AG04449 (cell line): ENCODE measurements around the gene WASL.

Experiments used
- CTCF ChIA-PET: fragments of 350-600 bp; formaldehyde crosslinking; extraction: SDS; loops from one replicate; lab custom pipeline; 2021; ENCODE audit warnings: antibody characterized with exemption; lab: Yijun Ruan, JAX
- POLR2A ChIA-PET: fragments of 400-600, 350-600 bp; formaldehyde crosslinking; extraction: SDS; loops from one replicate; lab custom pipeline; 2020; ENCODE audit warnings: antibody characterized with exemption, inconsistent platforms; lab: Yijun Ruan, JAX
- DNase-seq: peaks from one replicate; pipeline ENCODE4 v3.0.0-alpha.2; 2010; ENCODE audit warnings: low read depth, low spot score
- H3K4me3 ChIP-seq: 2 replicates; pipeline ENCODE4 v1.5.1; 2011; ENCODE audit warnings: low read depth, mild to moderate bottlenecking, control low read depth, low read length
- CTCF ChIP-seq: IDR thresholded peaks from one replicate; pipeline ENCODE4 v1.5.1; 2011; ENCODE audit warnings: mild to moderate bottlenecking, moderate library complexity, low read length, control low read depth, inconsistent platforms; ENCODE audit not compliant: insufficient read depth; ENCODE audit errors: missing control alignments

Gene WASL

DNA sequence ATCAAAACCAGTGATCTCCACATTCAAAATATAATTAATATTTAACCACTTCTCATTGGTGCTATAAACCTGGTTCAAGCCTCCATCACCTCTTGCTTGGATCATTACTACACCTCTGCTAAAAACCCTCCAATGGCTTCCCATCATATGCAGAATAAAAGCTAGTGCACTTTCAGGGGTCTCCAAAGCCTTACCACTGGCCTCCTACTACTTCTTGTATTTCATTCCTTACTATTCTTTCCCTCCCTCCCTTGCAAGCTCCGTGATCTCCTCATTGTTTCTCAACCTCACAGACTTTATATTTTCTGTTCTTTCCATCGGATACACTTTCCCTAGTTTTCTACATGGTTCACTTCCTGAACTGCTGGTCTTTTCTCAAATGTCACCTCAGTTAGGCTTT is 61.6 kb downstream of the WASL start:
- H3K4me3 ChIP-seq, result no peak overlapping the region
- POLR2A ChIA-PET, result no interaction called here
- CTCF ChIA-PET, result interaction anchor here (1.3 to 1.5 kb wide), 3 partner anchors 12 to 178 kb away, joined by 3 to 8 read pairs (median 3); no protein-coding TSS in a partner anchor
- TF ChIP-seq CTCF, result no peak
- DNase-seq, result no peak

DNA sequence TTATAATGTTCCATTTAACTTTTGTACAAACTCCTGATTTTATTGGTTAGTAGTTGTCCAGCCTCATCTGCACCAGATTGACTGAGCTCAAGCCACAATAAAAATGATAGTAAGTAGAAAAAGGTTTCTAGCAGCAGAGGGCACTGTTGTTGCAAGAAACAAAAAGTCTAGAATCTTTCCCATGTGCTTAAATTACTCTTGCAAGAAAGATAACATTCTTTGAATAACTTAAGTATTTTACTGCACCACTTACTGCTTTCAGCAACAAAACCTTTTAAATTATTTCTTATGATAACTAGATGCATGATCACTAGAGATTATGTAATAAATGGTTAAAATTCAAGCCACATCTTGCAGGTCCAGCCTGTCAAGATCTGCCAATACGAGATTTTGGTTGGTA is 66.1 kb downstream of the WASL start:
- H3K4me3 ChIP-seq, result no peak overlapping the region
- ChIA-PET CTCF (interaction anchor here (0.7 to 5.9 kb wide), 21 partner anchors 9 to 193 kb away, joined by 3 to 58 read pairs (median 5); partner anchors contain the start of gene WASL), POLR2A (no interaction called here)
- peak; percentile 25 for TF ChIP-seq CTCF
- DNase-seq, result peak; percentile 34

DNA sequence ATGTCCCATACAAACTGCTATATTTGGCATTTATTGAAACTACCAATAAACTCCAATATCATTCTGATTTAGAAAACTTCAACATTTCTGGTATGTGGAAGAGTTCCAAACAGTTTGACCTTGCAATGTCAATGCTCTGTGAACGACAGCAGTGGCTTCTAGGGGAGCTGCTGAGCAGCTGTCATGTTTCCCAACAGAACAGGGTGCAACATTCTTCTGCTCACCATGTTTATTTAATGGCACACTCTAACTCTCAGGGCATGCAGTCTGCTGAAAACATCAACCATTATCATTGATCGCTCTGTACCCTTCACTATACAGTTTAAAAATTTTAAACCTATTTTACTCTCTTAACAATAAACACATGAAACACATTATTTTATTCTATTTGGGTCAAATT is 67.2 kb downstream of the WASL start:
- POLR2A ChIA-PET, result no interaction called here
- no peak overlapping the region for H3K4me3 ChIP-seq
- CTCF ChIA-PET, result interaction anchor here (1.0 to 5.9 kb wide), 15 partner anchors 10 to 194 kb away, joined by 3 to 58 read pairs (median 5); partner anchors contain the start of gene WASL
- no peak for DNase-seq
- no peak for TF ChIP-seq CTCF

- ChIA-PET POLR2A (no interaction called here), CTCF (interaction anchor here (1.0 to 5.9 kb wide), 6 partner anchors 11 to 191 kb away, joined by 3 to 58 read pairs (median 14); partner anchors contain the start of gene WASL)
- no peak for TF ChIP-seq CTCF
- no peak overlapping the region for H3K4me3 ChIP-seq
- no peak for DNase-seq
These were observed 68.2 kb downstream of the WASL start for GRCh38 chr7:123680580-123680979.

GRCh38 chr7:123679614-123680013 is 69.2 kb downstream of the WASL start:
- DNase-seq, result no peak
- no peak for TF ChIP-seq CTCF
- ChIA-PET POLR2A (no interaction called here), CTCF (interaction anchor here (0.7 to 5.9 kb wide), 5 partner anchors 9 to 1319 kb away, joined by 3 to 58 read pairs (median 4); no protein-coding TSS in a partner anchor)
- H3K4me3 ChIP-seq, result no peak overlapping the region

DNA sequence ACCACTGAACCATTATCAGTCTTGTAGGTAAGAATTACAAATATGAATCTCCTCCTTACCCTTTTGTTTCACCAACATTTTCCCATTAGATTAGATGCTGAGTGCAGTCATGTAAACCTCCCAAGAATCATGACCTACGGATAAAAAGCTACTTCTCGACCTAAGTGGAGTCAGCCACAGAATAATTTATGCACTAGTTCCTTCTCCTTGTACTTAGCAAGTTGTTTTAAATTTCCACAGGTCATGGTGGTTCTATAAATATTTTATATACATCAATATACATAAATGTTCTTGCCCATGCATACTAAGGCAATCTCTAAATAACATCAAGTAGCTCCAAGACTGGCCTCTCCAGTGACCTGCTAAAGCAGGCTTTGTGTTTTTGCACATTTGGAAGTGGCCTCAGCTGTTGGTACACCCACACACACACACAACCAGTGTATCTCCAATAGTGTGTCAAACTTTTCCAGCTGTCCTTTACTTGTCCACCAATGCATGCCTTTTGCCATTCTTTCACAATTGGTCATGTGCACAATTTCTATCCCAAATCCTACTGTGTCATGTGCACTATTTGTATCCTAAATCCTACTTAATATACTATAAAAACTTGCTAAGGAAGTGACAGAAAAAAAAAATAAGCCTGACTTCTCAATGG is 71.6 kb downstream of the WASL start:
- H3K4me3 ChIP-seq, result no peak overlapping the region
- no peak for TF ChIP-seq CTCF
- DNase-seq, result no peak
- ChIA-PET CTCF (interaction anchor here (5.9 kb wide), 1 partner anchor 188 kb away, joined by 58 read pairs; no protein-coding TSS in a partner anchor), POLR2A (interaction anchor here (0.7 kb wide), 1 partner anchor 71 kb away, joined by 3 read pairs; no protein-coding TSS in a partner anchor)
